HCT116 (cell line): ENCODE results near the gene MLLT6. TPM values are rescaled to one million over a fixed set of nuclear protein-coding genes. Genes with fewer than 3 reads are reported as not detected.

ENCODE experiments used
- ATAC-seq: fragments of 200-7000 bp; cut with Tn5 transposase; 2 replicates; pipeline ENCODE4 v1.9.1; 2020; ENCODE audit warnings: mild to moderate bottlenecking, moderate library complexity
- BruUV-seq: library from RNA; stranded (reverse); fragments of 400-500 nt; replicated peaks from 2 replicates; lab custom pipeline; 2021; lab: Mats Ljungman, UMichigan
- CTCF ChIA-PET: fragments of 300-600 bp; sonication (Branson Sonifier 250); formaldehyde crosslinking; loops from one replicate; lab custom pipeline; 2021; ENCODE audit warnings: antibody characterized with exemption; lab: Charles Lee
- POLR2A ChIA-PET: fragments of 300-600, 350-600 bp; sonication (Branson Sonifier 250); formaldehyde crosslinking; loops from one replicate; lab custom pipeline; 2021; ENCODE audit warnings: antibody characterized with exemption; lab: Charles Lee
- RAD21 ChIA-PET, 2 experiments: fragments of 300-600 bp; sonication (Branson Sonifier 250); formaldehyde crosslinking; loops; one replicate each; lab custom pipeline; 2023; ENCODE audit warnings: low total read pairs in 2 of 2; ENCODE audit not compliant: uncharacterized antibody in 2 of 2, unreplicated experiment in 2 of 2, low non-redundant PET in 1 of 2; lab: Charles Lee
- DNase-seq: peaks from one replicate; pipeline ENCODE4 v3.0.0-alpha.2; 2010; ENCODE audit warnings: low read depth, low spot score
- H2AFZ ChIP-seq: fragments of 200-600 bp; shearing (Covaris generic), sonication (generic); 2 replicates; pipeline ENCODE4 v1.6.1; 2017; ENCODE audit warnings: low read depth, mixed run types, mixed read lengths, antibody characterized with exemption, low read length; ENCODE audit not compliant: poor library complexity, severe bottlenecking
- H3K27ac ChIP-seq: 2 replicates; pipeline ENCODE4 v1.5.1; 2012; ENCODE audit warnings: low read depth, low read length
- H3K27me3 ChIP-seq: fragments of 200-600 bp; sonication (generic); 2 replicates; pipeline ENCODE4 v1.6.1; 2016; ENCODE audit warnings: mixed run types, low read length, mixed read lengths; ENCODE audit not compliant: insufficient read depth
- H3K36me3 ChIP-seq, 2 experiments: fragments of 200-500 bp in 1 of 2; fragments of 200-600 bp in 1 of 2; sonication (Bioruptor generic) in 1 of 2; sonication (generic) in 1 of 2; 2 replicates each; pipeline versions ENCODE4 v1.5.1 to v1.6.1; 2014 to 2016; ENCODE audit warnings: low read length in 2 of 2, inconsistent platforms in 1 of 2, mixed read lengths in 1 of 2, mixed run types in 1 of 2; ENCODE audit not compliant: insufficient read depth in 2 of 2, control insufficient read depth in 1 of 2
- H3K4me1 ChIP-seq, 2 experiments: fragments of 200-600 bp in 1 of 2; sonication (generic) in 1 of 2; 2 replicates each; pipeline versions ENCODE4 v1.5.1 to v1.6.1; 2012 to 2017; ENCODE audit warnings: low read length in 2 of 2, inconsistent platforms in 1 of 2, mild to moderate bottlenecking in 1 of 2, mixed read lengths in 1 of 2, mixed run types in 1 of 2, moderate library complexity in 1 of 2; ENCODE audit not compliant: insufficient read depth in 2 of 2, control insufficient read depth in 1 of 2
- H3K4me2 ChIP-seq: fragments of 200-600 bp; sonication (generic); 2 replicates; pipeline ENCODE4 v1.6.1; 2017; ENCODE audit warnings: mixed run types, low read length, mixed read lengths
- H3K4me3 ChIP-seq, 2 experiments: fragments of 200-600 bp in 1 of 2; sonication (generic) in 1 of 2; replicated peaks in 1 of 2; 2 replicates each; pipeline ENCODE4 v1.5.1; 2011 to 2016; ENCODE audit warnings: low read length in 2 of 2, control low read depth in 1 of 2, low read depth in 1 of 2, mild to moderate bottlenecking in 1 of 2, mixed read lengths in 1 of 2, mixed run types in 1 of 2
- H3K79me2 ChIP-seq: fragments of 200-600 bp; sonication (generic); 2 replicates; pipeline ENCODE4 v1.6.1; 2017; ENCODE audit warnings: mild to moderate bottlenecking, mixed run types, low read length, moderate library complexity, mixed read lengths; ENCODE audit not compliant: insufficient read depth
- H3K9ac ChIP-seq: fragments of 200-600 bp; sonication (generic); 2 replicates; pipeline ENCODE4 v1.6.1; 2016; ENCODE audit warnings: low read length, mixed read lengths
- H3K9me2 ChIP-seq: fragments of 200-600 bp; sonication (generic), shearing (Covaris generic); 2 replicates; pipeline ENCODE4 v1.6.1; 2017; ENCODE audit warnings: mixed run types, mild to moderate bottlenecking, moderate library complexity; ENCODE audit not compliant: insufficient read depth
- H3K9me3 ChIP-seq, 2 experiments: fragments of 200-500 bp in 1 of 2; fragments of 200-600 bp in 1 of 2; sonication (Bioruptor generic) in 1 of 2; sonication (generic) in 1 of 2; 2 replicates each; pipeline ENCODE4 v1.6.1; 2014 to 2017; ENCODE audit warnings: low read length in 2 of 2, mixed read lengths in 2 of 2, inconsistent platforms in 1 of 2, low read depth in 1 of 2, mild to moderate bottlenecking in 1 of 2, mixed run types in 1 of 2, moderate library complexity in 1 of 2; ENCODE audit not compliant: control insufficient read depth in 1 of 2, insufficient read depth in 1 of 2
- H4K20me1 ChIP-seq: fragments of 200-600 bp; sonication (generic), shearing (Covaris generic); 2 replicates; pipeline ENCODE4 v1.6.1; 2017; ENCODE audit warnings: mixed run types, mild to moderate bottlenecking, moderate library complexity; ENCODE audit not compliant: insufficient read depth
- CEBPB ChIP-seq: IDR thresholded peaks from 2 replicates; pipeline ENCODE4 v1.6.1; 2012; ENCODE audit warnings: low read depth
- EZH2 ChIP-seq: fragments of 200-600 bp; sonication (generic); IDR thresholded peaks from 2 replicates; pipeline ENCODE4 v1.6.1; 2017; ENCODE audit warnings: antibody characterized with exemption, mixed run types
- EZH2phosphoT487 ChIP-seq: fragments of 200-600 bp; IDR thresholded peaks from 2 replicates; pipeline ENCODE4 v1.6.1; 2018; ENCODE audit warnings: antibody characterized with exemption, borderline replicate concordance
- FOSL1 ChIP-seq: IDR thresholded peaks from 2 replicates; pipeline ENCODE4 v1.6.1; 2012; ENCODE audit warnings: low read depth
- POLR2AphosphoS5 ChIP-seq: IDR thresholded peaks from 2 replicates; pipeline ENCODE4 v1.6.1; 2011; ENCODE audit warnings: mild to moderate bottlenecking, low read depth, low read length, moderate library complexity
- RAD21 ChIP-seq: IDR thresholded peaks from 2 replicates; pipeline ENCODE4 v1.6.1; 2012; ENCODE audit warnings: low read depth, mild to moderate bottlenecking
- SIN3A ChIP-seq: IDR thresholded peaks from 2 replicates; pipeline ENCODE4 v1.6.1; 2012; ENCODE audit warnings: low read depth
- SRF ChIP-seq: IDR thresholded peaks from 2 replicates; pipeline ENCODE4 v1.6.1; 2012; ENCODE audit warnings: low read depth
- TCF7L2 ChIP-seq: IDR thresholded peaks from 2 replicates; pipeline ENCODE4 v1.7.0; 2011; ENCODE audit warnings: borderline replicate concordance, inconsistent platforms; ENCODE audit not compliant: insufficient read depth, insufficient read length; ENCODE audit errors: extremely low read depth
- YY1 ChIP-seq: IDR thresholded peaks from 2 replicates; pipeline ENCODE4 v1.6.1; 2011; ENCODE audit warnings: low read length, low read depth, moderate library complexity, mild to moderate bottlenecking; ENCODE audit not compliant: insufficient replicate concordance; ENCODE audit errors: extremely low read depth
- intact Hi-C: fragments of 100-400 bp; cut with micrococcal nuclease; formaldehyde crosslinking; loops from 2 replicates; pipeline ENCODE4 v1.10.0; 2022
- total RNA-seq: library from RNA; stranded (reverse); gene quantifications from one replicate; pipeline ENCODE4 v1.2.1, GENCODE V29; 2021; ENCODE audit not compliant: unreplicated experiment
- TF ChIP-seq, protein P1 (sequence below): IDR thresholded peaks from 2 replicates; pipeline ENCODE4 v1.6.1; 2012
- TF ChIP-seq, protein P2 (sequence below): IDR thresholded peaks from 2 replicates; pipeline ENCODE4 v1.6.1; 2011; ENCODE audit warnings: mild to moderate bottlenecking, low read length, moderate library complexity; ENCODE audit not compliant: insufficient replicate concordance; ENCODE audit errors: extremely low read depth
- TF ChIP-seq, protein P3 (sequence below), 3 experiments: fragments of 200-600 bp in 1 of 3; sonication (generic) in 1 of 3; IDR thresholded peaks in 2 of 3; conservative IDR thresholded peaks in 1 of 3; 2 replicates each; pipeline ENCODE4 v1.5.1; 2012 to 2017; ENCODE audit warnings: low read depth in 2 of 3, low read length in 2 of 3, antibody characterized with exemption in 1 of 3, borderline replicate concordance in 1 of 3, control low read depth in 1 of 3, mild to moderate bottlenecking in 1 of 3, mixed read lengths in 1 of 3, mixed run types in 1 of 3, moderate library complexity in 1 of 3; ENCODE audit not compliant: insufficient read depth in 1 of 3
- TF ChIP-seq, protein P4 (sequence below): IDR thresholded peaks from 2 replicates; pipeline ENCODE4 v1.6.1; 2012
- TF ChIP-seq, protein P5 (sequence below): IDR thresholded peaks from 2 replicates; pipeline ENCODE4 v1.6.1; 2012; ENCODE audit warnings: low read depth

The MLLT6 gene
- total RNA-seq, 1 experiment from 2014 or later = 110 TPM

DNA sequence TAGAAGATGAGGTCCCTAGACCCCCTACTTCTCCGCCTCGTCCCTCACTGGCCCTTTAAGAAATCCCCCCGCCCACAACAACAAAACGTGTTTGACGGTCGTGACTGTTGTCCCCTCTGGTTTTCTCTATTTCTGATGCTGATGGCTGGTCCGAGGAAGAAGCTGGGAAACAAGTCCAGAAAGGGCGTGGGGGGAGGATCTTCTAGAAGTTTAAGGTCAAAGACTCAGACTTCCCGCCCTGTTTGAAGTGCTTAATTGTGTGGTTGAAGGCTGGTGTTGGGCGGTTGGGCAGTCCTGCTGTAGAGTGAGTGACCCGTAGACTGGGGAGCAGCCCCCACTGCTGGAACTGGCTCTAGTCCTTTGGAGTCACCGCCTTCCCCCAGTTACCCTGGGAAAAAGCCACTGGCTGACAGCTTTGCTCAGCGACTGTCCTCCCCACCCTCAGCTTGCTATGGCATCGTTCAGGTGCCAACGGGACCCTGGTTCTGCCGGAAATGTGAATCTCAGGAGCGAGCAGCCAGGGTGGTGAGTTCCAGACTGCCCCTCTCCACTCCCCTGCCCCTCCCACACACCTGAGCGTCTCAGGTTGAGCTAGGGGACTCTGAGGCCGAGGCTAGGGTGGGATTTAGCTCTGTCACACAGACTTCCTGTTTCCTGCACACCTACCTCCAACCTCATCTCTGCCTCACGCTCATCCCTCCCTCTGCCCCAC, 1.6 kb downstream of the MLLT6 start:
- H3K9ac ChIP-seq = peak overlapping the region; percentile 85
- TF ChIP-seq, protein P1, sequence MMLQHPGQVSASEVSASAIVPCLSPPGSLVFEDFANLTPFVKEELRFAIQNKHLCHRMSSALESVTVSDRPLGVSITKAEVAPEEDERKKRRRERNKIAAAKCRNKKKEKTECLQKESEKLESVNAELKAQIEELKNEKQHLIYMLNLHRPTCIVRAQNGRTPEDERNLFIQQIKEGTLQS = no peak
- TF ChIP-seq, protein P2, sequence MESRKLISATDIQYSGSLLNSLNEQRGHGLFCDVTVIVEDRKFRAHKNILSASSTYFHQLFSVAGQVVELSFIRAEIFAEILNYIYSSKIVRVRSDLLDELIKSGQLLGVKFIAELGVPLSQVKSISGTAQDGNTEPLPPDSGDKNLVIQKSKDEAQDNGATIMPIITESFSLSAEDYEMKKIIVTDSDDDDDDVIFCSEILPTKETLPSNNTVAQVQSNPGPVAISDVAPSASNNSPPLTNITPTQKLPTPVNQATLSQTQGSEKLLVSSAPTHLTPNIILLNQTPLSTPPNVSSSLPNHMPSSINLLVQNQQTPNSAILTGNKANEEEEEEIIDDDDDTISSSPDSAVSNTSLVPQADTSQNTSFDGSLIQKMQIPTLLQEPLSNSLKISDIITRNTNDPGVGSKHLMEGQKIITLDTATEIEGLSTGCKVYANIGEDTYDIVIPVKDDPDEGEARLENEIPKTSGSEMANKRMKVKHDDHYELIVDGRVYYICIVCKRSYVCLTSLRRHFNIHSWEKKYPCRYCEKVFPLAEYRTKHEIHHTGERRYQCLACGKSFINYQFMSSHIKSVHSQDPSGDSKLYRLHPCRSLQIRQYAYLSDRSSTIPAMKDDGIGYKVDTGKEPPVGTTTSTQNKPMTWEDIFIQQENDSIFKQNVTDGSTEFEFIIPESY = no peak
- no peak for TF ChIP-seq SIN3A
- TF ChIP-seq CEBPB = no peak
- TF ChIP-seq POLR2AphosphoS5 = no peak
- TF ChIP-seq YY1 = no peak
- no peak for TF ChIP-seq RAD21
- TF ChIP-seq EZH2phosphoT487 = no peak
- TF ChIP-seq, protein P3, sequence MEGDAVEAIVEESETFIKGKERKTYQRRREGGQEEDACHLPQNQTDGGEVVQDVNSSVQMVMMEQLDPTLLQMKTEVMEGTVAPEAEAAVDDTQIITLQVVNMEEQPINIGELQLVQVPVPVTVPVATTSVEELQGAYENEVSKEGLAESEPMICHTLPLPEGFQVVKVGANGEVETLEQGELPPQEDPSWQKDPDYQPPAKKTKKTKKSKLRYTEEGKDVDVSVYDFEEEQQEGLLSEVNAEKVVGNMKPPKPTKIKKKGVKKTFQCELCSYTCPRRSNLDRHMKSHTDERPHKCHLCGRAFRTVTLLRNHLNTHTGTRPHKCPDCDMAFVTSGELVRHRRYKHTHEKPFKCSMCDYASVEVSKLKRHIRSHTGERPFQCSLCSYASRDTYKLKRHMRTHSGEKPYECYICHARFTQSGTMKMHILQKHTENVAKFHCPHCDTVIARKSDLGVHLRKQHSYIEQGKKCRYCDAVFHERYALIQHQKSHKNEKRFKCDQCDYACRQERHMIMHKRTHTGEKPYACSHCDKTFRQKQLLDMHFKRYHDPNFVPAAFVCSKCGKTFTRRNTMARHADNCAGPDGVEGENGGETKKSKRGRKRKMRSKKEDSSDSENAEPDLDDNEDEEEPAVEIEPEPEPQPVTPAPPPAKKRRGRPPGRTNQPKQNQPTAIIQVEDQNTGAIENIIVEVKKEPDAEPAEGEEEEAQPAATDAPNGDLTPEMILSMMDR (IDR thresholded peaks at IDR 0.05 in 2 of 3, conservative IDR thresholded peaks at IDR 0.05 in 1 of 3; ENCODE audit: borderline replicate concordance in 1 of 3, insufficient read depth in 1 of 3, low read depth in 2 of 3, low read length in 2 of 3) = no peak
- TF ChIP-seq EZH2 = no peak
- TF ChIP-seq, protein P4, sequence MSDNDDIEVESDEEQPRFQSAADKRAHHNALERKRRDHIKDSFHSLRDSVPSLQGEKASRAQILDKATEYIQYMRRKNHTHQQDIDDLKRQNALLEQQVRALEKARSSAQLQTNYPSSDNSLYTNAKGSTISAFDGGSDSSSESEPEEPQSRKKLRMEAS = no peak
- TF ChIP-seq, protein P5, sequence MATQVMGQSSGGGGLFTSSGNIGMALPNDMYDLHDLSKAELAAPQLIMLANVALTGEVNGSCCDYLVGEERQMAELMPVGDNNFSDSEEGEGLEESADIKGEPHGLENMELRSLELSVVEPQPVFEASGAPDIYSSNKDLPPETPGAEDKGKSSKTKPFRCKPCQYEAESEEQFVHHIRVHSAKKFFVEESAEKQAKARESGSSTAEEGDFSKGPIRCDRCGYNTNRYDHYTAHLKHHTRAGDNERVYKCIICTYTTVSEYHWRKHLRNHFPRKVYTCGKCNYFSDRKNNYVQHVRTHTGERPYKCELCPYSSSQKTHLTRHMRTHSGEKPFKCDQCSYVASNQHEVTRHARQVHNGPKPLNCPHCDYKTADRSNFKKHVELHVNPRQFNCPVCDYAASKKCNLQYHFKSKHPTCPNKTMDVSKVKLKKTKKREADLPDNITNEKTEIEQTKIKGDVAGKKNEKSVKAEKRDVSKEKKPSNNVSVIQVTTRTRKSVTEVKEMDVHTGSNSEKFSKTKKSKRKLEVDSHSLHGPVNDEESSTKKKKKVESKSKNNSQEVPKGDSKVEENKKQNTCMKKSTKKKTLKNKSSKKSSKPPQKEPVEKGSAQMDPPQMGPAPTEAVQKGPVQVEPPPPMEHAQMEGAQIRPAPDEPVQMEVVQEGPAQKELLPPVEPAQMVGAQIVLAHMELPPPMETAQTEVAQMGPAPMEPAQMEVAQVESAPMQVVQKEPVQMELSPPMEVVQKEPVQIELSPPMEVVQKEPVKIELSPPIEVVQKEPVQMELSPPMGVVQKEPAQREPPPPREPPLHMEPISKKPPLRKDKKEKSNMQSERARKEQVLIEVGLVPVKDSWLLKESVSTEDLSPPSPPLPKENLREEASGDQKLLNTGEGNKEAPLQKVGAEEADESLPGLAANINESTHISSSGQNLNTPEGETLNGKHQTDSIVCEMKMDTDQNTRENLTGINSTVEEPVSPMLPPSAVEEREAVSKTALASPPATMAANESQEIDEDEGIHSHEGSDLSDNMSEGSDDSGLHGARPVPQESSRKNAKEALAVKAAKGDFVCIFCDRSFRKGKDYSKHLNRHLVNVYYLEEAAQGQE = no peak
- no peak for TF ChIP-seq TCF7L2
- TF ChIP-seq FOSL1 = no peak
- no peak for TF ChIP-seq SRF
- TF ChIP-seq, all 23 proteins: peak for 0
- no peaks in the 10 kb centered on the region for H3K9me2 ChIP-seq
- DNase-seq = no peak
- POLR2A ChIA-PET = no interaction called here
- no peaks in the 10 kb centered on the region for H3K9me3 ChIP-seq
- H4K20me1 ChIP-seq = no peaks in the 10 kb centered on the region
- H3K4me1 ChIP-seq = peaks cover 14 to 42% of the 10 kb centered on the region in 2 experiments
- peak overlapping the region; percentile 96 for H3K4me2 ChIP-seq
- peak overlapping the region; percentile 77 to 91 for H3K4me3 ChIP-seq
- H3K36me3 ChIP-seq = peaks cover 13 to 33% of the 10 kb centered on the region in 2 experiments; a peak in 3 of 4 replicates
- intact Hi-C loops = no loop called here
- no peak overlapping the region for H2AFZ ChIP-seq
- RAD21 ChIA-PET = no interaction called here
- peak overlapping the region; percentile 99 for H3K27ac ChIP-seq
- CTCF ChIA-PET = no interaction called here
- H3K79me2 ChIP-seq = peaks cover 52% of the 10 kb centered on the region
- H3K27me3 ChIP-seq = no peaks in the 10 kb centered on the region
- ATAC-seq = no peak
- BruUV-seq = TSS peak; percentile 21
